Keratinocyte (primary cell): ENCODE results near the gene PTDSS2. TPM values are rescaled to one million over a fixed set of nuclear protein-coding genes. Genes with fewer than 3 reads are reported as not detected.

Experiments
- DNase-seq: peaks from one replicate; pipeline ENCODE4 v3.0.0-alpha.2; 2011; ENCODE audit warnings: low read depth, missing footprints, low spot score
- FAIRE-seq: peaks from 2 replicates; lab custom pipeline; 2011; peaks lifted over from hg19 to GRCh38; lab: Jason Lieb, UNC
- H2AFZ ChIP-seq: 2 replicates; pipeline ENCODE4 v1.6.0; 2012; ENCODE audit warnings: low read length, control low read depth, inconsistent platforms; ENCODE audit not compliant: control insufficient read depth
- H3K27ac ChIP-seq: 2 replicates; pipeline ENCODE4 v1.5.1; 2011; ENCODE audit warnings: low read length; ENCODE audit not compliant: control insufficient read depth, insufficient read depth
- H3K27me3 ChIP-seq: 3 replicates; pipeline ENCODE4 v1.6.0; 2011; ENCODE audit warnings: low read length; ENCODE audit not compliant: control insufficient read depth, insufficient read depth; ENCODE audit errors: extremely low read depth
- H3K36me3 ChIP-seq, 2 experiments: 2 replicates in 1 of 2; 3 replicates in 1 of 2; pipeline ENCODE4 v1.5.1; 2011; ENCODE audit warnings: low read length in 2 of 2, mild to moderate bottlenecking in 1 of 2; ENCODE audit not compliant: control insufficient read depth in 2 of 2, insufficient read depth in 2 of 2; ENCODE audit errors: extremely low read depth in 1 of 2
- H3K4me1 ChIP-seq: 3 replicates; pipeline ENCODE4 v1.5.1; 2011; ENCODE audit warnings: low read length; ENCODE audit not compliant: control insufficient read depth, insufficient read depth; ENCODE audit errors: extremely low read depth
- H3K4me2 ChIP-seq: 3 replicates; pipeline ENCODE4 v1.6.0; 2011; ENCODE audit warnings: low read depth, low read length; ENCODE audit not compliant: control insufficient read depth, insufficient read depth; ENCODE audit errors: extremely low read depth
- H3K4me3 ChIP-seq, 3 experiments: fragments of 200-600 bp in 1 of 3; sonication (generic) in 1 of 3; 2 replicates in 2 of 3; 3 replicates in 1 of 3; pipeline ENCODE4 v1.5.1; 2011 to 2016; ENCODE audit warnings: low read length in 3 of 3, mild to moderate bottlenecking in 3 of 3, control low read depth in 2 of 3, inconsistent platforms in 1 of 3, low read depth in 1 of 3, mixed read lengths in 1 of 3, mixed run types in 1 of 3, moderate library complexity in 1 of 3; ENCODE audit not compliant: control insufficient read depth in 2 of 3, insufficient read depth in 2 of 3; ENCODE audit errors: extremely low read depth in 1 of 3
- H3K79me2 ChIP-seq: 2 replicates; pipeline ENCODE4 v1.6.0; 2012; ENCODE audit warnings: low read length; ENCODE audit not compliant: control insufficient read depth, insufficient read depth
- H3K9ac ChIP-seq: 3 replicates; pipeline ENCODE4 v1.6.0; 2011; ENCODE audit warnings: low read length; ENCODE audit not compliant: control insufficient read depth, insufficient read depth; ENCODE audit errors: extremely low read depth
- H3K9me1 ChIP-seq: 3 replicates; pipeline ENCODE4 v1.6.0; 2011; ENCODE audit warnings: low read length; ENCODE audit not compliant: control insufficient read depth, insufficient read depth; ENCODE audit errors: extremely low read depth
- H3K9me3 ChIP-seq: 2 replicates; pipeline ENCODE4 v1.5.1; 2012; ENCODE audit warnings: low read depth, low read length; ENCODE audit not compliant: control insufficient read depth
- H4K20me1 ChIP-seq: 3 replicates; pipeline ENCODE4 v1.6.0; 2011; ENCODE audit warnings: low read length; ENCODE audit not compliant: control insufficient read depth, insufficient read depth; ENCODE audit errors: extremely low read depth
- EZH2 ChIP-seq: IDR thresholded peaks from one replicate; pipeline ENCODE4 v1.6.1; 2012; ENCODE audit warnings: inconsistent platforms, mild to moderate bottlenecking, low read length, moderate library complexity
- dilution Hi-C: fragments of 300-500 bp; cut with MboI; formaldehyde crosslinking; loops from one replicate; pipeline ENCODE4 v1.7.0; 2020; ENCODE audit warnings: low sequenced_read_pairs; ENCODE audit not compliant: extremely low pct_ligation_motif_present
- polyA plus RNA-seq, 5 experiments: library from polyadenylated mRNA; depleted of rRNA in 3 of 5; stranded (reverse) in 3 of 5; stranded (forward) in 1 of 5; unstranded in 1 of 5; fragments of >200 nt; gene quantifications; 1 replicate in 1 of 5; 2 replicates in 3 of 5; 3 replicates in 1 of 5; pipeline versions ENCODE4 v1.2.1 to v1.2.3, GENCODE V29; 2011 to 2012; ENCODE audit warnings: missing spikeins in 2 of 5, low read depth in 1 of 5, low replicate concordance in 1 of 5
- TF ChIP-seq, protein P1 (sequence below), 3 experiments: IDR thresholded peaks in 1 of 3; conservative IDR thresholded peaks in 1 of 3; optimal IDR thresholded peaks in 1 of 3; 2 replicates in 2 of 3; 3 replicates in 1 of 3; pipeline versions ENCODE3 to v1.5.1; 2011; ENCODE audit warnings: low read length in 3 of 3, mild to moderate bottlenecking in 3 of 3, moderate library complexity in 2 of 3, control low read depth in 1 of 3, inconsistent platforms in 1 of 3; ENCODE audit not compliant: insufficient read depth in 2 of 3; ENCODE audit errors: extremely low read depth in 1 of 3

Gene PTDSS2
- polyA plus RNA-seq, 1 donor (not counting 4 experiments of a cell fraction or from before 2014, with no cell fraction given), result 21.6 TPM

GRCh38 chr11:537622-538430, 87.7 kb downstream of the PTDSS2 start:
- Histone ChIP-seq H3K9me3 (no peaks in the 10 kb centered on the region), H3K9me1 (no peaks in the 10 kb centered on the region), H3K4me3 (peak overlapping the region in 1 of 3 experiments; percentile 19), H3K79me2 (peaks cover 18% of the 10 kb centered on the region), H3K4me2 (peak overlapping the region; percentile 62), H4K20me1 (peaks cover 12% of the 10 kb centered on the region), H3K36me3 (peaks cover 8 to 10% of the 10 kb centered on the region in 2 experiments), H3K9ac (peak overlapping the region; percentile 56), H3K27me3 (peaks cover 6% of the 10 kb centered on the region), H3K4me1 (peaks cover 23% of the 10 kb centered on the region), H3K27ac (no peak overlapping the region), H2AFZ (peak overlapping the region; percentile 33)
- DNase-seq (no peak), FAIRE-seq (no peak)
- dilution Hi-C loops, result no loop called here
- TF ChIP-seq, protein P1, sequence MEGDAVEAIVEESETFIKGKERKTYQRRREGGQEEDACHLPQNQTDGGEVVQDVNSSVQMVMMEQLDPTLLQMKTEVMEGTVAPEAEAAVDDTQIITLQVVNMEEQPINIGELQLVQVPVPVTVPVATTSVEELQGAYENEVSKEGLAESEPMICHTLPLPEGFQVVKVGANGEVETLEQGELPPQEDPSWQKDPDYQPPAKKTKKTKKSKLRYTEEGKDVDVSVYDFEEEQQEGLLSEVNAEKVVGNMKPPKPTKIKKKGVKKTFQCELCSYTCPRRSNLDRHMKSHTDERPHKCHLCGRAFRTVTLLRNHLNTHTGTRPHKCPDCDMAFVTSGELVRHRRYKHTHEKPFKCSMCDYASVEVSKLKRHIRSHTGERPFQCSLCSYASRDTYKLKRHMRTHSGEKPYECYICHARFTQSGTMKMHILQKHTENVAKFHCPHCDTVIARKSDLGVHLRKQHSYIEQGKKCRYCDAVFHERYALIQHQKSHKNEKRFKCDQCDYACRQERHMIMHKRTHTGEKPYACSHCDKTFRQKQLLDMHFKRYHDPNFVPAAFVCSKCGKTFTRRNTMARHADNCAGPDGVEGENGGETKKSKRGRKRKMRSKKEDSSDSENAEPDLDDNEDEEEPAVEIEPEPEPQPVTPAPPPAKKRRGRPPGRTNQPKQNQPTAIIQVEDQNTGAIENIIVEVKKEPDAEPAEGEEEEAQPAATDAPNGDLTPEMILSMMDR (optimal IDR thresholded peaks at IDR 0.05 in 1 of 3, IDR thresholded peaks at IDR 0.05 in 1 of 3, conservative IDR thresholded peaks at IDR 0.05 in 1 of 3; ENCODE audit: extremely low read depth in 1 of 3, insufficient read depth in 2 of 3, low read length in 3 of 3), result no peak
- TF ChIP-seq EZH2, result peak; percentile 0

GRCh38 chr11:538431-539051, 88.5 kb downstream of the PTDSS2 start:
- dilution Hi-C loops, result no loop called here
- TF ChIP-seq, protein P1 (optimal IDR thresholded peaks at IDR 0.05 in 1 of 3, IDR thresholded peaks at IDR 0.05 in 1 of 3, conservative IDR thresholded peaks at IDR 0.05 in 1 of 3; ENCODE audit: extremely low read depth in 1 of 3, insufficient read depth in 2 of 3, low read length in 3 of 3), result no peak
- no peak for TF ChIP-seq EZH2
- H3K9ac ChIP-seq, result no peak overlapping the region
- DNase-seq, result no peak
- no peak overlapping the region for H3K27ac ChIP-seq
- H4K20me1 ChIP-seq, result peaks cover 9% of the 10 kb centered on the region
- no peak overlapping the region for H3K4me2 ChIP-seq
- peaks cover 6% of the 10 kb centered on the region for H3K27me3 ChIP-seq
- H2AFZ ChIP-seq, result no peak overlapping the region
- H3K9me3 ChIP-seq, result no peaks in the 10 kb centered on the region
- H3K79me2 ChIP-seq, result peaks cover 11% of the 10 kb centered on the region
- no peaks in the 10 kb centered on the region for H3K9me1 ChIP-seq
- peaks cover 21% of the 10 kb centered on the region for H3K4me1 ChIP-seq
- H3K36me3 ChIP-seq, result peaks cover 2 to 3% of the 10 kb centered on the region in 2 experiments
- FAIRE-seq, result no peak
- H3K4me3 ChIP-seq, result no peak overlapping the region
